Measurements from ENCODE around the gene EMID1. TPM values are rescaled to one million over a fixed set of nuclear protein-coding genes. Genes with fewer than 3 reads are reported as not detected.

Gene EMID1
- total RNA-seq, 1 experiment from 2014 or later, result 9.6 TPM

- TF ChIP-seq CTCF (IDR thresholded peaks at IDR 0.05 in 2 of 3, conservative IDR thresholded peaks at IDR 0.05 in 1 of 3; ENCODE audit: borderline replicate concordance in 1 of 3, insufficient read depth in 1 of 3, low read depth in 2 of 3, low read length in 2 of 3) (no peak), YY1 (IDR thresholded peaks at IDR 0.05; ENCODE audit: extremely low read depth, insufficient replicate concordance, low read depth, low read length) (no peak), ELF1 (IDR thresholded peaks at IDR 0.05; ENCODE audit: borderline replicate concordance, low read depth) (no peak), POLR2A (IDR thresholded peaks at IDR 0.05; ENCODE audit: borderline replicate concordance, extremely low read depth, insufficient read depth, insufficient read length) (no peak), EZH2 (IDR thresholded peaks at IDR 0.05) (no peak), SP1 (IDR thresholded peaks at IDR 0.05; ENCODE audit: low read depth) (no peak)
Measured at GRCh38 chr22:29214232-29214631, 8.5 kb downstream of the EMID1 start (continued).

- H3K27ac ChIP-seq (ENCODE audit: low read depth, low read length), result no peak overlapping the region
- H3K4me3 ChIP-seq (replicated peaks in 1 of 2; ENCODE audit: low read depth in 1 of 2, low read length in 2 of 2), result no peak overlapping the region
- H3K9me3 ChIP-seq (ENCODE audit: control insufficient read depth in 1 of 2, insufficient read depth in 1 of 2, low read depth in 1 of 2, low read length in 2 of 2), result no peaks in the 10 kb centered on the region
- H3K4me2 ChIP-seq (ENCODE audit: low read length), result no peak overlapping the region
- TF ChIP-seq POLR2AphosphoS5 (IDR thresholded peaks at IDR 0.05; ENCODE audit: low read depth, low read length), result no peak
- no peak for DNase-seq (ENCODE audit: low read depth, low spot score)
- no TSS peak for BruUV-seq (replicated peaks)
- H3K9me2 ChIP-seq (ENCODE audit: insufficient read depth), result no peaks in the 10 kb centered on the region
- H3K9ac ChIP-seq (ENCODE audit: low read length), result no peak overlapping the region
- ATAC-seq, result no peak
- no peaks in the 10 kb centered on the region for H3K36me3 ChIP-seq (ENCODE audit: control insufficient read depth in 1 of 2, insufficient read depth in 2 of 2, low read length in 2 of 2)
- no peaks in the 10 kb centered on the region for H4K20me1 ChIP-seq (ENCODE audit: insufficient read depth)
- no peaks in the 10 kb centered on the region for H3K4me1 ChIP-seq (ENCODE audit: control insufficient read depth in 1 of 2, insufficient read depth in 2 of 2, low read length in 2 of 2)
- ChIA-PET POLR2A (no interaction called here), CTCF (interaction anchor here (1.7 kb wide), 1 partner anchor 10 kb away, joined by 3 read pairs; the partner anchor contains the start of gene EMID1), RAD21 (ENCODE audit: low non-redundant PET in 1 of 2, low total read pairs in 2 of 2, uncharacterized antibody in 2 of 2, unreplicated experiment in 2 of 2) (no interaction called here)
- intact Hi-C loops (cut with micrococcal nuclease), result no loop called here
- no peaks in the 10 kb centered on the region for H3K27me3 ChIP-seq (ENCODE audit: insufficient read depth, low read length)
- H2AFZ ChIP-seq (ENCODE audit: low read depth, low read length, poor library complexity, severe bottlenecking), result no peak overlapping the region
- H3K79me2 ChIP-seq (ENCODE audit: insufficient read depth, low read length), result no peaks in the 10 kb centered on the region
Measured at GRCh38 chr22:29215012-29215860, 9.5 kb downstream of the EMID1 start.
